K562 (cell line): ENCODE data around the gene SH3TC1. TPM values are rescaled to one million over a fixed set of nuclear protein-coding genes. Genes with fewer than 3 reads are reported as not detected.

Experiments used
- ATAC-seq: fragments of 200-7000 bp; cut with Tn5 transposase; 3 replicates; pipeline ENCODE4 v1.9.1; 2020; ENCODE audit warnings: moderate library complexity
- BruUV-seq: library from RNA; stranded (reverse); fragments of 400-500 nt; replicated peaks from 2 replicates; lab custom pipeline; 2021; lab: Mats Ljungman, UMichigan
- CTCF ChIA-PET: fragments of 300-600 bp; formaldehyde crosslinking; extraction: SDS; loops from one replicate; lab custom pipeline; 2021; ENCODE audit warnings: low intra/inter-chr PET ratio; lab: Yijun Ruan, JAX
- POLR2A ChIA-PET: fragments of 300-600, 350-650 bp; sonication (Branson Sonifier 250); formaldehyde crosslinking; extraction: SDS; loops from one replicate; lab custom pipeline; 2021; ENCODE audit warnings: antibody characterized with exemption, inconsistent platforms; lab: Yijun Ruan, JAX
- DNase-seq, 4 experiments: peaks; one replicate each; pipeline versions ENCODE4 v3.0.0 to v3.0.0-alpha.2; 2011 to 2018; ENCODE audit warnings: low spot score in 3 of 4, mixed read lengths in 3 of 4; ENCODE audit errors: extremely low read depth in 1 of 4
- FAIRE-seq: peaks from 2 replicates; lab custom pipeline; 2011; peaks lifted over from hg19 to GRCh38; lab: Jason Lieb, UNC
- H2AFZ ChIP-seq: 2 replicates; pipeline ENCODE4 v1.6.0; 2011; ENCODE audit warnings: low read depth, low read length, control low read depth, inconsistent platforms
- H3K27ac ChIP-seq: fragments of 200-600 bp; 3 replicates; pipeline ENCODE4 v1.8.0; 2011; ENCODE audit warnings: low read depth, mild to moderate bottlenecking, control low read depth, inconsistent platforms, low read length, moderate library complexity, mixed read lengths; ENCODE audit errors: extremely low read depth
- H3K27me3 ChIP-seq, 2 experiments: fragments of 300-600 bp in 1 of 2; 2 replicates in 1 of 2; 3 replicates in 1 of 2; pipeline versions ENCODE4 v1.6.0 to v1.8.0; 2011; ENCODE audit warnings: inconsistent platforms in 2 of 2, low read length in 2 of 2, mild to moderate bottlenecking in 1 of 2, mixed read lengths in 1 of 2, moderate library complexity in 1 of 2; ENCODE audit not compliant: control insufficient read depth in 2 of 2, insufficient read depth in 2 of 2
- H3K36me3 ChIP-seq: fragments of 300-600 bp; 3 replicates; pipeline ENCODE4 v1.8.0; 2011; ENCODE audit warnings: mild to moderate bottlenecking, low read length, inconsistent platforms; ENCODE audit not compliant: control insufficient read depth, insufficient read depth
- H3K4me1 ChIP-seq, 2 experiments: fragments of 200-600 bp in 1 of 2; replicated peaks in 1 of 2; 2 replicates in 1 of 2; 3 replicates in 1 of 2; pipeline versions ENCODE4 v1.5.1 to v1.8.0; 2011; ENCODE audit warnings: inconsistent platforms in 2 of 2, low read length in 2 of 2, mild to moderate bottlenecking in 1 of 2, mixed read lengths in 1 of 2, moderate library complexity in 1 of 2; ENCODE audit not compliant: control insufficient read depth in 2 of 2, insufficient read depth in 2 of 2
- H3K4me2 ChIP-seq: 2 replicates; pipeline ENCODE4 v1.6.1; 2011; ENCODE audit warnings: low read length, control low read depth, inconsistent platforms, mixed read lengths; ENCODE audit not compliant: insufficient read depth
- H3K4me3 ChIP-seq: fragments of 200-600 bp; sonication (generic), shearing (Covaris generic); 2 replicates; pipeline ENCODE4 v1.5.1; 2016; ENCODE audit warnings: control low read depth, inconsistent platforms
- H3K79me2 ChIP-seq: fragments of 200-600 bp; 3 replicates; pipeline ENCODE4 v1.8.0; 2011; ENCODE audit warnings: low read length, inconsistent platforms; ENCODE audit not compliant: control insufficient read depth, insufficient read depth
- H3K9ac ChIP-seq, 2 experiments: 2 replicates each; pipeline versions ENCODE4 v1.6.0 to v1.6.1; 2011; ENCODE audit warnings: low read depth in 2 of 2, low read length in 2 of 2, control low read depth in 1 of 2, inconsistent platforms in 1 of 2, mild to moderate bottlenecking in 1 of 2, mixed read lengths in 1 of 2; ENCODE audit not compliant: insufficient read depth in 1 of 2
- H3K9me1 ChIP-seq: one replicate; pipeline ENCODE4 v1.6.0; 2011; ENCODE audit warnings: inconsistent platforms, mild to moderate bottlenecking, low read length, moderate library complexity; ENCODE audit not compliant: control insufficient read depth, insufficient read depth
- H3K9me3 ChIP-seq: replicated peaks from 2 replicates; pipeline ENCODE4 v1.5.1; 2011; ENCODE audit warnings: low read depth, low read length, inconsistent platforms; ENCODE audit not compliant: control insufficient read depth, insufficient read depth
- H4K20me1 ChIP-seq: replicated peaks from 2 replicates; pipeline ENCODE4 v1.6.1; 2011; ENCODE audit warnings: low read length, inconsistent platforms, mixed read lengths; ENCODE audit not compliant: control insufficient read depth, insufficient read depth
- ADNP ChIP-seq: fragments of 200-800 bp; sonication (Bioruptor generic); IDR thresholded peaks from 2 replicates; pipeline ENCODE4 v1.6.1; 2016; ENCODE audit warnings: missing genetic modification characterization, missing compliant biosample characterization
- CHD4 ChIP-seq: fragments of 200-600 bp; sonication (generic); IDR thresholded peaks from 3 replicates; pipeline ENCODE4 v1.6.1; 2012; ENCODE audit warnings: low read depth, mild to moderate bottlenecking, mixed read lengths, low read length, inconsistent platforms; ENCODE audit not compliant: insufficient read depth, insufficient replicate concordance, poor library complexity, severe bottlenecking
- HDAC2 ChIP-seq: fragments of 450-650 bp; IDR thresholded peaks from 2 replicates; pipeline ENCODE4 v1.6.1; 2016; ENCODE audit warnings: mild to moderate bottlenecking
- RBM25 ChIP-seq: fragments of 200-400 bp; formaldehyde crosslinking; IDR thresholded peaks from 2 replicates; pipeline ENCODE4 v1.6.1; 2018; ENCODE audit warnings: low read length, low read depth, moderate library complexity; ENCODE audit not compliant: severe bottlenecking
- SIN3B ChIP-seq: fragments of 450-650 bp; IDR thresholded peaks from 2 replicates; pipeline ENCODE4 v1.6.1; 2017; ENCODE audit warnings: low read depth, mild to moderate bottlenecking, moderate library complexity
- SMAD4 ChIP-seq: fragments of 250-450 bp; sonication (Bioruptor Pico); conservative IDR thresholded peaks from 2 replicates; pipeline ENCODE4 v1.8.0; 2021; ENCODE audit warnings: inconsistent platforms, mild to moderate bottlenecking, moderate library complexity
- SMARCA5 ChIP-seq: fragments of 450-650 bp; IDR thresholded peaks from 2 replicates; pipeline ENCODE4 v1.6.1; 2016
- TAF7 ChIP-seq: fragments of 450-650 bp; IDR thresholded peaks from 2 replicates; pipeline ENCODE4 v1.6.1; 2016; ENCODE audit warnings: missing genetic modification characterization, missing compliant biosample characterization
- XRCC3 ChIP-seq: fragments of 450-650 bp; IDR thresholded peaks from 2 replicates; pipeline ENCODE4 v1.6.1; 2017; ENCODE audit warnings: mild to moderate bottlenecking, moderate library complexity
- WGBS: fragments of 100-300 bp; shearing (Covaris generic); methylation state at CpG from one replicate; pipeline ENCODE4 v1.1.6; 2016; ENCODE audit warnings: low coverage, mixed read lengths; ENCODE audit not compliant: insufficient coverage; ENCODE audit errors: missing lambda C conversion rate; 5-methylcytosine and 5-hydroxymethylcytosine counted together
- in situ Hi-C: fragments of 300-500 bp; cut with MboI; formaldehyde crosslinking; loops from 4 replicates; pipeline ENCODE4 v1.15.0; 2018; ENCODE audit warnings: inconsistent platforms, mixed read lengths
- intact Hi-C: fragments of 100-400 bp; cut with micrococcal nuclease; formaldehyde crosslinking; loops from 2 replicates; pipeline ENCODE4 v1.14.2; 2022
- polyA plus RNA-seq, 8 experiments: library from polyadenylated mRNA; depleted of rRNA in 4 of 8; stranded (reverse) in 5 of 8; unstranded in 3 of 8; fragments of >200 nt; fragmentation: Nextera tagmentation in 2 of 8; fragmentation: Illumina TruSeq in 1 of 8; extraction: Ambion mirVana in 2 of 8; extraction: Trizol in 1 of 8; gene quantifications; 2 replicates each; pipeline versions ENCODE4 v1.2.1 to v1.2.3, GENCODE V29; 2011 to 2014; ENCODE audit warnings: inconsistent platforms in 1 of 8, missing spikeins in 1 of 8
- total RNA-seq, 7 experiments: library from RNA; depleted of rRNA in 6 of 7; stranded (reverse); fragments of >200 nt in 6 of 7; fragmentation: Illumina TruSeq in 2 of 7; extraction: Trizol in 2 of 7; gene quantifications; 2 replicates each; pipeline versions ENCODE4 v1.2.1 to v1.2.3, GENCODE V29; 2011 to 2021; ENCODE audit warnings: low replicate concordance in 1 of 7
- TF ChIP-seq, protein P1 (sequence below): fragments of 250-450 bp; sonication (Bioruptor Pico); IDR thresholded peaks from 2 replicates; pipeline ENCODE4 v1.4.0; 2020; ENCODE audit warnings: mild to moderate bottlenecking, moderate library complexity, borderline replicate concordance
- TF ChIP-seq, protein P2 (sequence below): IDR thresholded peaks from 3 replicates; pipeline ENCODE4 v1.6.1; 2011; ENCODE audit warnings: borderline replicate concordance, mild to moderate bottlenecking, moderate library complexity; ENCODE audit not compliant: insufficient read length; ENCODE audit errors: extremely low read depth
- TF ChIP-seq, protein P3 (sequence below): sonication (generic); formaldehyde crosslinking; IDR thresholded peaks from 2 replicates; pipeline ENCODE4 v1.5.0; 2020; ENCODE audit warnings: missing genetic modification reagents

Gene SH3TC1
- total and polyA plus RNA-seq, 9 of the 15 experiments (the other 6 are each of a cell fraction or from before 2014, with no cell fraction given): 0.04 to 2.1 (median 0.48) TPM; not detected in 1

DNA sequence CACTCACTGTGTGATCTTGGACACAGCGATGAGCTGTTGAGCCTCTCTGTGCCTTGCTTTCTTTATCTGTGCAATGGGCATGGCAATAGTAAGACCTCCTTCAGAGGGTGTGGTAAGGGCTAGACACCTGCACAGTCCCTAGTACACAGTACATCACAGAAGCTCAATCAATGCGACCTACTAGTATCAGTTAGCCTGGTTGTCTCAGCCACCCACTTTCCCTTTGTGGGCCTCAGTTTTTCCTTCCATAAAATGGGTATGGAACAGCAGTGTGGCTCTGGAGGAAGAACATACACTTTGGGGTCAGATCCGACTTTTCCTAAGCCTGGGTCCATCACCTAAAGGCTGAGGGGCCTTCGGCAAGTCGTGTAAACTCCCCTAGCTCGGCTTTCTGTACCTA lies 67.0 kb downstream of the SH3TC1 start:
- in situ Hi-C loops: no loop called here
- Histone ChIP-seq H3K9me1 (peaks cover 4% of the 10 kb centered on the region), H3K9ac (no peak overlapping the region), H3K79me2 (no peaks in the 10 kb centered on the region), H3K4me1 (peaks cover 0 to 38% of the 10 kb centered on the region in 2 experiments; a peak in 4 of 5 replicates), H3K27ac (no peak overlapping the region), H2AFZ (no peak overlapping the region), H4K20me1 (peaks cover 5% of the 10 kb centered on the region; the same call in 1 of the 2 replicates), H3K4me3 (no peak overlapping the region), H3K27me3 (peaks cover under 1 to 12% of the 10 kb centered on the region in 2 experiments; a peak in 3 of 5 replicates), H3K4me2 (no peak overlapping the region), H3K36me3 (no peaks in the 10 kb centered on the region), H3K9me3 (no peaks in the 10 kb centered on the region)
- intact Hi-C loops: no loop called here
- 11% methylated on average over 6 of the region's 6 CpGs for WGBS
- DNase-seq: no peak
- FAIRE-seq: no peak
- ATAC-seq: no peak
- ChIA-PET POLR2A (interaction anchor here (0.5 to 1.1 kb wide), 2 partner anchors 13 to 345 kb away, joined by 3 read pairs; no protein-coding TSS in a partner anchor), CTCF (interaction anchor here (0.6 to 2.3 kb wide), 2 partner anchors 13 to 137 kb away, joined by 3 to 22 read pairs; no protein-coding TSS in a partner anchor)
- no TSS peak for BruUV-seq
- TF ChIP-seq SMAD4: no peak
- TF ChIP-seq CHD4: no peak
- TF ChIP-seq, protein P1, sequence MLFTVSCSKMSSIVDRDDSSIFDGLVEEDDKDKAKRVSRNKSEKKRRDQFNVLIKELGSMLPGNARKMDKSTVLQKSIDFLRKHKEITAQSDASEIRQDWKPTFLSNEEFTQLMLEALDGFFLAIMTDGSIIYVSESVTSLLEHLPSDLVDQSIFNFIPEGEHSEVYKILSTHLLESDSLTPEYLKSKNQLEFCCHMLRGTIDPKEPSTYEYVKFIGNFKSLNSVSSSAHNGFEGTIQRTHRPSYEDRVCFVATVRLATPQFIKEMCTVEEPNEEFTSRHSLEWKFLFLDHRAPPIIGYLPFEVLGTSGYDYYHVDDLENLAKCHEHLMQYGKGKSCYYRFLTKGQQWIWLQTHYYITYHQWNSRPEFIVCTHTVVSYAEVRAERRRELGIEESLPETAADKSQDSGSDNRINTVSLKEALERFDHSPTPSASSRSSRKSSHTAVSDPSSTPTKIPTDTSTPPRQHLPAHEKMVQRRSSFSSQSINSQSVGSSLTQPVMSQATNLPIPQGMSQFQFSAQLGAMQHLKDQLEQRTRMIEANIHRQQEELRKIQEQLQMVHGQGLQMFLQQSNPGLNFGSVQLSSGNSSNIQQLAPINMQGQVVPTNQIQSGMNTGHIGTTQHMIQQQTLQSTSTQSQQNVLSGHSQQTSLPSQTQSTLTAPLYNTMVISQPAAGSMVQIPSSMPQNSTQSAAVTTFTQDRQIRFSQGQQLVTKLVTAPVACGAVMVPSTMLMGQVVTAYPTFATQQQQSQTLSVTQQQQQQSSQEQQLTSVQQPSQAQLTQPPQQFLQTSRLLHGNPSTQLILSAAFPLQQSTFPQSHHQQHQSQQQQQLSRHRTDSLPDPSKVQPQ (CRISPR knock-in tag): no peak
- peak; percentile 85 for TF ChIP-seq ADNP (tag)
- TF ChIP-seq SMARCA5: peak; percentile 86
- TF ChIP-seq TAF7 (tag): no peak
- TF ChIP-seq, protein P2, sequence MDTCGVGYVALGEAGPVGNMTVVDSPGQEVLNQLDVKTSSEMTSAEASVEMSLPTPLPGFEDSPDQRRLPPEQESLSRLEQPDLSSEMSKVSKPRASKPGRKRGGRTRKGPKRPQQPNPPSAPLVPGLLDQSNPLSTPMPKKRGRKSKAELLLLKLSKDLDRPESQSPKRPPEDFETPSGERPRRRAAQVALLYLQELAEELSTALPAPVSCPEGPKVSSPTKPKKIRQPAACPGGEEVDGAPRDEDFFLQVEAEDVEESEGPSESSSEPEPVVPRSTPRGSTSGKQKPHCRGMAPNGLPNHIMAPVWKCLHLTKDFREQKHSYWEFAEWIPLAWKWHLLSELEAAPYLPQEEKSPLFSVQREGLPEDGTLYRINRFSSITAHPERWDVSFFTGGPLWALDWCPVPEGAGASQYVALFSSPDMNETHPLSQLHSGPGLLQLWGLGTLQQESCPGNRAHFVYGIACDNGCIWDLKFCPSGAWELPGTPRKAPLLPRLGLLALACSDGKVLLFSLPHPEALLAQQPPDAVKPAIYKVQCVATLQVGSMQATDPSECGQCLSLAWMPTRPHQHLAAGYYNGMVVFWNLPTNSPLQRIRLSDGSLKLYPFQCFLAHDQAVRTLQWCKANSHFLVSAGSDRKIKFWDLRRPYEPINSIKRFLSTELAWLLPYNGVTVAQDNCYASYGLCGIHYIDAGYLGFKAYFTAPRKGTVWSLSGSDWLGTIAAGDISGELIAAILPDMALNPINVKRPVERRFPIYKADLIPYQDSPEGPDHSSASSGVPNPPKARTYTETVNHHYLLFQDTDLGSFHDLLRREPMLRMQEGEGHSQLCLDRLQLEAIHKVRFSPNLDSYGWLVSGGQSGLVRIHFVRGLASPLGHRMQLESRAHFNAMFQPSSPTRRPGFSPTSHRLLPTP: no peak
- no peak for TF ChIP-seq XRCC3
- peak; percentile 74; the same call in 1 of the 2 replicates for TF ChIP-seq HDAC2
- TF ChIP-seq, protein P3, sequence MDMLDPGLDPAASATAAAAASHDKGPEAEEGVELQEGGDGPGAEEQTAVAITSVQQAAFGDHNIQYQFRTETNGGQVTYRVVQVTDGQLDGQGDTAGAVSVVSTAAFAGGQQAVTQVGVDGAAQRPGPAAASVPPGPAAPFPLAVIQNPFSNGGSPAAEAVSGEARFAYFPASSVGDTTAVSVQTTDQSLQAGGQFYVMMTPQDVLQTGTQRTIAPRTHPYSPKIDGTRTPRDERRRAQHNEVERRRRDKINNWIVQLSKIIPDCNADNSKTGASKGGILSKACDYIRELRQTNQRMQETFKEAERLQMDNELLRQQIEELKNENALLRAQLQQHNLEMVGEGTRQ (CRISPR knock-in tag): no peak
- TF ChIP-seq SIN3B: no peak
- peak; percentile 80 for TF ChIP-seq RBM25
